GM23338 (cell line): Measurements from ENCODE around the gene TRIO. TPM values are rescaled to one million over a fixed set of nuclear protein-coding genes. Genes with fewer than 3 reads are reported as not detected.

Source experiments
- ATAC-seq: fragments of 200-7000 bp; cut with Tn5 transposase; 3 replicates; pipeline ENCODE4 v1.9.1; 2020
- DNase-seq: peaks from one replicate; pipeline ENCODE4 v3.0.0-alpha.2; 2015; ENCODE audit warnings: low spot score
- H2AFZ ChIP-seq: fragments of 200-600 bp; sonication (generic); 2 replicates; pipeline ENCODE4 v1.8.0; 2016; ENCODE audit warnings: antibody characterized with exemption, mild to moderate bottlenecking, moderate library complexity
- H3F3A ChIP-seq: fragments of 200-600 bp; sonication (generic); replicated peaks from 2 replicates; pipeline ENCODE4 v1.8.0; 2017; ENCODE audit warnings: antibody characterized with exemption, mixed run types, low read depth
- H3K27ac ChIP-seq: fragments of 200-600 bp; sonication (generic); 2 replicates; pipeline ENCODE4 v1.6.1; 2016; ENCODE audit warnings: low read depth
- H3K27me3 ChIP-seq: fragments of 200-600 bp; sonication (generic); 2 replicates; pipeline ENCODE4 v1.8.0; 2016; ENCODE audit warnings: mild to moderate bottlenecking, mixed run types, moderate library complexity; ENCODE audit not compliant: insufficient read depth
- H3K36me3 ChIP-seq: fragments of 200-600 bp; sonication (generic); 2 replicates; pipeline ENCODE4 v1.8.0; 2016; ENCODE audit warnings: mild to moderate bottlenecking; ENCODE audit not compliant: insufficient read depth
- H3K4me1 ChIP-seq: fragments of 200-600 bp; sonication (generic); 2 replicates; pipeline ENCODE4 v1.8.0; 2016; ENCODE audit warnings: mild to moderate bottlenecking, moderate library complexity; ENCODE audit not compliant: insufficient read depth
- H3K4me2 ChIP-seq: fragments of 200-600 bp; sonication (generic); 2 replicates; pipeline ENCODE4 v1.7.1; 2017; ENCODE audit warnings: mixed run types
- H3K4me3 ChIP-seq: fragments of 200-600 bp; sonication (generic); 2 replicates; pipeline ENCODE4 v1.6.1; 2016; ENCODE audit warnings: mixed run types
- H3K79me2 ChIP-seq: fragments of 200-600 bp; sonication (generic); replicated peaks from 2 replicates; pipeline ENCODE4 v1.8.0; 2017; ENCODE audit warnings: mild to moderate bottlenecking; ENCODE audit not compliant: insufficient read depth
- H3K9me2 ChIP-seq: fragments of 200-600 bp; sonication (generic); 2 replicates; pipeline ENCODE4 v1.8.0; 2017; ENCODE audit not compliant: insufficient read depth
- H4K20me1 ChIP-seq: fragments of 200-600 bp; sonication (generic); replicated peaks from 2 replicates; pipeline ENCODE4 v1.8.0; 2017; ENCODE audit warnings: mild to moderate bottlenecking; ENCODE audit not compliant: insufficient read depth
- H3K27ac Mint-ChIP-seq: 2 replicates; pipeline ENCODE4 v1.8.0; 2020; ENCODE audit warnings: inconsistent platforms, mild to moderate bottlenecking, moderate library complexity, mixed read lengths
- H3K27me3 Mint-ChIP-seq: 3 replicates; pipeline ENCODE4 v1.8.0; 2022; ENCODE audit warnings: low read depth, mild to moderate bottlenecking, moderate library complexity, mixed read lengths, inconsistent platforms; ENCODE audit not compliant: insufficient read depth, poor library complexity
- H3K36me3 Mint-ChIP-seq: 3 replicates; pipeline ENCODE4 v1.8.0; 2021; ENCODE audit warnings: low read depth, mild to moderate bottlenecking, inconsistent platforms, moderate library complexity, mixed read lengths
- H3K4me1 Mint-ChIP-seq: 3 replicates; pipeline ENCODE4 v1.8.0; 2020; ENCODE audit warnings: mild to moderate bottlenecking, inconsistent platforms, mixed read lengths
- H3K4me3 Mint-ChIP-seq: 3 replicates; pipeline ENCODE4 v1.8.0; 2021; ENCODE audit warnings: moderate library complexity, mild to moderate bottlenecking, inconsistent platforms, mixed read lengths
- H3K9me3 Mint-ChIP-seq: 3 replicates; pipeline ENCODE4 v1.8.0; 2020; ENCODE audit warnings: moderate library complexity, mild to moderate bottlenecking, inconsistent platforms, mixed read lengths
- EZH2phosphoT487 ChIP-seq: fragments of 200-600 bp; sonication (generic); IDR thresholded peaks from one replicate; pipeline ENCODE4 v1.8.1; 2018; ENCODE audit warnings: antibody characterized with exemption; ENCODE audit not compliant: unreplicated experiment
- JUNB ChIP-seq: IDR thresholded peaks from one replicate; pipeline ENCODE4 v1.6.1; 2016; ENCODE audit warnings: antibody characterized with exemption; ENCODE audit not compliant: unreplicated experiment
- polyA plus RNA-seq: library from polyadenylated mRNA; unstranded; fragments of >200 nt; fragmentation: Nextera tagmentation; extraction: Ambion mirVana; gene quantifications from 2 replicates; pipeline ENCODE4 v1.2.1, GENCODE V29; 2016
- total RNA-seq: library from RNA; depleted of rRNA; stranded (reverse); fragments of >200 nt; shearing (Covaris generic); gene quantifications from 2 replicates; pipeline ENCODE4 v1.2.3, GENCODE V29; 2014
- TF ChIP-seq, protein P1 (sequence below): fragments of 250-450 bp; sonication (Bioruptor Pico); IDR thresholded peaks from 2 replicates; pipeline ENCODE4 v1.5.0; 2020; ENCODE audit warnings: mild to moderate bottlenecking, moderate library complexity
- TF ChIP-seq, protein P2 (sequence below): IDR thresholded peaks from one replicate; pipeline ENCODE4 v1.6.1; 2018; ENCODE audit warnings: antibody characterized with exemption; ENCODE audit not compliant: unreplicated experiment

TRIO gene
- total and polyA plus RNA-seq, 2 experiments from 2014 or later, result 13.8 to 113 TPM

DNA sequence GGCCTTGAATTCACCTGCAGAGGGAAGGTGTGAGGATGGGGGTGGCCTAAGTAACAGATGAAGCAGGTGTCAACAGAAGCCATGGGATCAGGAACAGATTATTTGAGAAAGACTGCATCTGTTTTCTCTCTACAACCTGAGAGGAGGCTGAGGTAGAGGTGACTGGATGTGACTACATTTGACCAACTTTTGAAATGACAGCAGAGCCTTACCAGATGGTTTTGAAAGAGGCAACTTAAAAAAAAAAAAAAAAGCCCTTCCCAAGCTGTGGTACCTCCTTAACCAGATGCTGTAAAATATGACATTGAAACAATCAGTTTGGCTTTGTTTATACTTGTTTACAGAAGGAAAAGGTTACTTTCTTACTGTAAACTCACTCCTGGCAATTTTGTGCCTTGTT lies 108.6 kb downstream of the TRIO start (continued):
- TF ChIP-seq, protein P1, sequence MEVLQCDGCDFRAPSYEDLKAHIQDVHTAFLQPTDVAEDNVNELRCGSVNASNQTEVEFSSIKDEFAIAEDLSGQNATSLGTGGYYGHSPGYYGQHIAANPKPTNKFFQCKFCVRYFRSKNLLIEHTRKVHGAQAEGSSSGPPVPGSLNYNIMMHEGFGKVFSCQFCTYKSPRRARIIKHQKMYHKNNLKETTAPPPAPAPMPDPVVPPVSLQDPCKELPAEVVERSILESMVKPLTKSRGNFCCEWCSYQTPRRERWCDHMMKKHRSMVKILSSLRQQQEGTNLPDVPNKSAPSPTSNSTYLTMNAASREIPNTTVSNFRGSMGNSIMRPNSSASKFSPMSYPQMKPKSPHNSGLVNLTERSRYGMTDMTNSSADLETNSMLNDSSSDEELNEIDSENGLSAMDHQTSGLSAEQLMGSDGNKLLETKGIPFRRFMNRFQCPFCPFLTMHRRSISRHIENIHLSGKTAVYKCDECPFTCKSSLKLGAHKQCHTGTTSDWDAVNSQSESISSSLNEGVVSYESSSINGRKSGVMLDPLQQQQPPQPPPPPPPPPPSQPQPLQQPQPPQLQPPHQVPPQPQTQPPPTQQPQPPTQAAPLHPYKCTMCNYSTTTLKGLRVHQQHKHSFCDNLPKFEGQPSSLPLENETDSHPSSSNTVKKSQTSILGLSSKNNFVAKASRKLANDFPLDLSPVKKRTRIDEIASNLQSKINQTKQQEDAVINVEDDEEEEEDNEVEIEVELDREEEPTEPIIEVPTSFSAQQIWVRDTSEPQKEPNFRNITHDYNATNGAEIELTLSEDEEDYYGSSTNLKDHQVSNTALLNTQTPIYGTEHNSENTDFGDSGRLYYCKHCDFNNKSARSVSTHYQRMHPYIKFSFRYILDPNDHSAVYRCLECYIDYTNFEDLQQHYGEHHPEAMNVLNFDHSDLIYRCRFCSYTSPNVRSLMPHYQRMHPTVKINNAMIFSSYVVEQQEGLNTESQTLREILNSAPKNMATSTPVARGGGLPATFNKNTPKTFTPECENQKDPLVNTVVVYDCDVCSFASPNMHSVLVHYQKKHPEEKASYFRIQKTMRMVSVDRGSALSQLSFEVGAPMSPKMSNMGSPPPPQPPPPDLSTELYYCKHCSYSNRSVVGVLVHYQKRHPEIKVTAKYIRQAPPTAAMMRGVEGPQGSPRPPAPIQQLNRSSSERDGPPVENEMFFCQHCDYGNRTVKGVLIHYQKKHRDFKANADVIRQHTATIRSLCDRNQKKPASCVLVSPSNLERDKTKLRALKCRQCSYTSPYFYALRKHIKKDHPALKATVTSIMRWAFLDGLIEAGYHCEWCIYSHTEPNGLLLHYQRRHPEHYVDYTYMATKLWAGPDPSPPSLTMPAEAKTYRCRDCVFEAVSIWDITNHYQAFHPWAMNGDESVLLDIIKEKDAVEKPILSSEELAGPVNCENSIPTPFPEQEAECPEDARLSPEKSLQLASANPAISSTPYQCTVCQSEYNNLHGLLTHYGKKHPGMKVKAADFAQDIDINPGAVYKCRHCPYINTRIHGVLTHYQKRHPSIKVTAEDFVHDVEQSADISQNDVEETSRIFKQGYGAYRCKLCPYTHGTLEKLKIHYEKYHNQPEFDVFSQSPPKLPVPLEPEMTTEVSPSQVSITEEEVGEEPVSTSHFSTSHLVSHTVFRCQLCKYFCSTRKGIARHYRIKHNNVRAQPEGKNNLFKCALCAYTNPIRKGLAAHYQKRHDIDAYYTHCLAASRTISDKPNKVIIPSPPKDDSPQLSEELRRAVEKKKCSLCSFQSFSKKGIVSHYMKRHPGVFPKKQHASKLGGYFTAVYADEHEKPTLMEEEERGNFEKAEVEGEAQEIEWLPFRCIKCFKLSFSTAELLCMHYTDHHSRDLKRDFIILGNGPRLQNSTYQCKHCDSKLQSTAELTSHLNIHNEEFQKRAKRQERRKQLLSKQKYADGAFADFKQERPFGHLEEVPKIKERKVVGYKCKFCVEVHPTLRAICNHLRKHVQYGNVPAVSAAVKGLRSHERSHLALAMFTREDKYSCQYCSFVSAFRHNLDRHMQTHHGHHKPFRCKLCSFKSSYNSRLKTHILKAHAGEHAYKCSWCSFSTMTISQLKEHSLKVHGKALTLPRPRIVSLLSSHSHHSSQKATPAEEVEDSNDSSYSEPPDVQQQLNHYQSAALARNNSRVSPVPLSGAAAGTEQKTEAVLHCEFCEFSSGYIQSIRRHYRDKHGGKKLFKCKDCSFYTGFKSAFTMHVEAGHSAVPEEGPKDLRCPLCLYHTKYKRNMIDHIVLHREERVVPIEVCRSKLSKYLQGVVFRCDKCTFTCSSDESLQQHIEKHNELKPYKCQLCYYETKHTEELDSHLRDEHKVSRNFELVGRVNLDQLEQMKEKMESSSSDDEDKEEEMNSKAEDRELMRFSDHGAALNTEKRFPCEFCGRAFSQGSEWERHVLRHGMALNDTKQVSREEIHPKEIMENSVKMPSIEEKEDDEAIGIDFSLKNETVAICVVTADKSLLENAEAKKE (CRISPR knock-in tag), result no peak
- TF ChIP-seq, protein P2, sequence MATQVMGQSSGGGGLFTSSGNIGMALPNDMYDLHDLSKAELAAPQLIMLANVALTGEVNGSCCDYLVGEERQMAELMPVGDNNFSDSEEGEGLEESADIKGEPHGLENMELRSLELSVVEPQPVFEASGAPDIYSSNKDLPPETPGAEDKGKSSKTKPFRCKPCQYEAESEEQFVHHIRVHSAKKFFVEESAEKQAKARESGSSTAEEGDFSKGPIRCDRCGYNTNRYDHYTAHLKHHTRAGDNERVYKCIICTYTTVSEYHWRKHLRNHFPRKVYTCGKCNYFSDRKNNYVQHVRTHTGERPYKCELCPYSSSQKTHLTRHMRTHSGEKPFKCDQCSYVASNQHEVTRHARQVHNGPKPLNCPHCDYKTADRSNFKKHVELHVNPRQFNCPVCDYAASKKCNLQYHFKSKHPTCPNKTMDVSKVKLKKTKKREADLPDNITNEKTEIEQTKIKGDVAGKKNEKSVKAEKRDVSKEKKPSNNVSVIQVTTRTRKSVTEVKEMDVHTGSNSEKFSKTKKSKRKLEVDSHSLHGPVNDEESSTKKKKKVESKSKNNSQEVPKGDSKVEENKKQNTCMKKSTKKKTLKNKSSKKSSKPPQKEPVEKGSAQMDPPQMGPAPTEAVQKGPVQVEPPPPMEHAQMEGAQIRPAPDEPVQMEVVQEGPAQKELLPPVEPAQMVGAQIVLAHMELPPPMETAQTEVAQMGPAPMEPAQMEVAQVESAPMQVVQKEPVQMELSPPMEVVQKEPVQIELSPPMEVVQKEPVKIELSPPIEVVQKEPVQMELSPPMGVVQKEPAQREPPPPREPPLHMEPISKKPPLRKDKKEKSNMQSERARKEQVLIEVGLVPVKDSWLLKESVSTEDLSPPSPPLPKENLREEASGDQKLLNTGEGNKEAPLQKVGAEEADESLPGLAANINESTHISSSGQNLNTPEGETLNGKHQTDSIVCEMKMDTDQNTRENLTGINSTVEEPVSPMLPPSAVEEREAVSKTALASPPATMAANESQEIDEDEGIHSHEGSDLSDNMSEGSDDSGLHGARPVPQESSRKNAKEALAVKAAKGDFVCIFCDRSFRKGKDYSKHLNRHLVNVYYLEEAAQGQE, result no peak

DNA sequence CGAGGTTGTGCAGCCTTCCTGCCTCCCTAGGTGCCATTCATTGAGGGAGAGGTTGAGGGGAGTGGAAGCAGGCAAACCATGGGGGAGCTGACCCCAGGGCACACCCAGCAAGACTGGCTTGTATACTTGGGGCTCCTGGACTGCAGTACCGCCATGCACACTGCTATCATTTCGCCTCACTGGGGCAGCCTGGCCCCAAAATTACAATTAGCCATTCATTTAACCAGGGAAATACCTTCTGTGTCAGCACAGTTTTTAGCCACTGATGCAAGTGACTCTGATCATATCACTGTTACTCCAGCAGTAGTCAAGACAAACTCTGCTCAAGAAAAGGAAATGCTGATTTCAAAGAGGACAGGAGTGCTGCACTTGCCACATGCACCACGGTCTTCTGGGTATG lies 109.7 kb downstream of the TRIO start:
- no peak overlapping the region for H3K27ac ChIP-seq
- peaks cover 98% of the 10 kb centered on the region for H3K79me2 ChIP-seq
- no peak overlapping the region for H3K27ac Mint-ChIP-seq
- H3K9me2 ChIP-seq, result peaks cover 12% of the 10 kb centered on the region; the same call in 1 of the 2 replicates
- peaks cover 21% of the 10 kb centered on the region; the same call in 1 of the 2 replicates for H4K20me1 ChIP-seq
- H3F3A ChIP-seq, result 0 out of 2 replicates have a peak, but pooled peaks cover 4% of the 10 kb centered on the region
- no peaks in the 10 kb centered on the region for H3K27me3 ChIP-seq
- H3K4me2 ChIP-seq, result no peak overlapping the region
- peaks cover 26% of the 10 kb centered on the region for H3K36me3 Mint-ChIP-seq
- no peak overlapping the region for H3K4me3 Mint-ChIP-seq
- no peak for TF ChIP-seq JUNB
- TF ChIP-seq EZH2phosphoT487, result no peak
- no peak overlapping the region for H2AFZ ChIP-seq
- H3K27me3 Mint-ChIP-seq, result peaks cover 13% of the 10 kb centered on the region
- H3K4me1 ChIP-seq, result peaks cover 58% of the 10 kb centered on the region
- H3K36me3 ChIP-seq, result peaks cover 5% of the 10 kb centered on the region; the same call in 1 of the 2 replicates
- H3K4me3 ChIP-seq, result no peak overlapping the region
- peaks cover 12% of the 10 kb centered on the region; the same call in 2 of the 3 replicates for H3K9me3 Mint-ChIP-seq
- DNase-seq, result no peak
- peaks cover 63% of the 10 kb centered on the region for H3K4me1 Mint-ChIP-seq
- ATAC-seq, result no peak
